Loucy (cell line): Measurements from ENCODE around the gene APBA1.

Experiments used
- H2AFZ ChIP-seq: fragments of 200-600 bp; sonication (generic); 2 replicates; pipeline ENCODE4 v1.6.0; 2016; ENCODE audit warnings: antibody characterized with exemption, mild to moderate bottlenecking, low read length, moderate library complexity
- H3F3A ChIP-seq: fragments of 200-600 bp; 2 replicates; pipeline ENCODE4 v1.6.0; 2016; ENCODE audit warnings: antibody characterized with exemption, low read depth, mild to moderate bottlenecking
- H3K27me3 ChIP-seq: fragments of 200-600 bp; sonication (generic); 2 replicates; pipeline ENCODE4 v1.6.1; 2014; ENCODE audit warnings: low read length, mild to moderate bottlenecking; ENCODE audit not compliant: insufficient read depth, poor library complexity, severe bottlenecking
- H3K36me3 ChIP-seq: fragments of 200-600 bp; sonication (generic); 2 replicates; pipeline ENCODE4 v1.6.1; 2016; ENCODE audit warnings: low read length; ENCODE audit not compliant: insufficient read depth
- H3K4me1 ChIP-seq: fragments of 200-600 bp; sonication (generic); 2 replicates; pipeline ENCODE4 v1.5.1; 2014; ENCODE audit warnings: low read length, mild to moderate bottlenecking; ENCODE audit not compliant: insufficient read depth, poor library complexity, severe bottlenecking
- H3K4me2 ChIP-seq: fragments of 200-600 bp; sonication (generic); 2 replicates; pipeline ENCODE4 v1.6.0; 2014; ENCODE audit warnings: antibody characterized with exemption, low read length, low read depth, mild to moderate bottlenecking; ENCODE audit not compliant: poor library complexity, severe bottlenecking
- H3K4me3 ChIP-seq: fragments of 200-600 bp; sonication (generic); 2 replicates; pipeline ENCODE4 v1.5.1; 2014; ENCODE audit warnings: low read length, mild to moderate bottlenecking, mixed read lengths; ENCODE audit not compliant: poor library complexity, severe bottlenecking
- H3K79me2 ChIP-seq: fragments of 200-600 bp; sonication (generic); 2 replicates; pipeline ENCODE4 v1.6.1; 2014; ENCODE audit warnings: low read length; ENCODE audit not compliant: insufficient read depth
- H3K9ac ChIP-seq: fragments of 200-600 bp; sonication (generic); 2 replicates; pipeline ENCODE4 v1.6.0; 2014; ENCODE audit warnings: mild to moderate bottlenecking, low read depth, low read length, moderate library complexity; ENCODE audit not compliant: poor library complexity, severe bottlenecking
- H3K9me2 ChIP-seq: fragments of 200-600 bp; sonication (generic); replicated peaks from 2 replicates; pipeline ENCODE4 v1.6.1; 2016; ENCODE audit warnings: low read depth, low read length, mixed read lengths
- H3K9me3 ChIP-seq: fragments of 200-600 bp; sonication (generic); 2 replicates; pipeline ENCODE4 v1.6.1; 2014; ENCODE audit warnings: mild to moderate bottlenecking, antibody characterized with exemption, low read length, low read depth; ENCODE audit not compliant: insufficient read depth
- H4K20me1 ChIP-seq: fragments of 200-600 bp; sonication (generic); 2 replicates; pipeline ENCODE4 v1.6.0; 2014; ENCODE audit warnings: antibody characterized with exemption, low read length, mild to moderate bottlenecking; ENCODE audit not compliant: insufficient read depth, poor library complexity, severe bottlenecking
- CTCF ChIP-seq: fragments of 200-600 bp; sonication (generic); conservative IDR thresholded peaks from 2 replicates; pipeline ENCODE4 v1.5.1; 2014; ENCODE audit warnings: mild to moderate bottlenecking, antibody characterized with exemption, low read length
- EZH2phosphoT487 ChIP-seq: fragments of 200-600 bp; IDR thresholded peaks from 2 replicates; pipeline ENCODE4 v1.6.1; 2018; ENCODE audit warnings: antibody characterized with exemption, mild to moderate bottlenecking, moderate library complexity, borderline replicate concordance

APBA1 gene

DNA sequence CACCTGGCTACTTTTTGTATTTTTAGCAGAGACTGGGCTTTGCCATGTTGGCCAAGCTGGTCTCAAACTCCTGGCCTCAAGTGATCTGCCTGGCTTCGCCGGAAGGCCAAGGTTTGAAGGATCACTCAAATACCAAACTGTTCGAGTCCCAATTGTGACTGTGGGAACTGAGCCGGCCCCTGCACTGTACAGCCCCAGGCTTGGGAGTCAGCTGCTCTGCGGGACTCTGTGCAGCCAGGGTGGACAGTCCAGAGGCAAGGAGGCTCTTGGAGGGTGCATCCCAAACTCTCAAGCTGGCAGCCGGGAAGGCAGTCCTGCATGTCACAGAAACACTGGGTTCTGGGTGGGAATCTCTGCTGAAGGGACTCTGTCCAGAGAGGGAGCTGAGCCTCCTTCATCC is 238.2 kb downstream of the APBA1 start:
- no peaks in the 10 kb centered on the region for H3K9me3 ChIP-seq
- H3F3A ChIP-seq: no peaks in the 10 kb centered on the region
- no peaks in the 10 kb centered on the region for H3K9me2 ChIP-seq
- TF ChIP-seq CTCF (no peak), EZH2phosphoT487 (no peak)
- H2AFZ ChIP-seq: no peak overlapping the region
- H3K79me2 ChIP-seq: no peaks in the 10 kb centered on the region
- H3K4me1 ChIP-seq: no peaks in the 10 kb centered on the region
- H3K4me3 ChIP-seq: no peak overlapping the region
- H4K20me1 ChIP-seq: no peaks in the 10 kb centered on the region
- no peaks in the 10 kb centered on the region for H3K27me3 ChIP-seq
- H3K4me2 ChIP-seq: no peak overlapping the region
- no peak overlapping the region for H3K9ac ChIP-seq
- H3K36me3 ChIP-seq: no peaks in the 10 kb centered on the region

DNA sequence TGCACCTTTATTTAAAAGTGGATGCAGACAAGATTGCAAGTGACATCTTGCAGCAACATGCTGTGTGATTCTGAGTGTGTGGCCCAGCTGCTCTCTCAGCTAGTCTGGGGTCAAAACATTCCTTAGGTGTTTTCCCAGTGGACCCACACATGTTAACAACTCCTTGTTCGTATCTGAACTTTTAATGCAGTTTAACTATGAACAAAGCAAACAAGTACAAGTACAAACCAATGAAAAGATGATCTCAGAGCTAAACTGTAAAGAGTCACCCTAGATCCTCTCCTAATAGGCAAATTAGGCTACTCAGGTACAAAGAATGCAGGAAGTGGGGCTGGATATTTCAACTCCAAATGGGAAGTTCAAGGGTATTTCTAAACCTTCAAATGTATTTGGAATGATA is 238.8 kb downstream of the APBA1 start:
- no peaks in the 10 kb centered on the region for H3K79me2 ChIP-seq
- H3K4me1 ChIP-seq: no peaks in the 10 kb centered on the region
- no peaks in the 10 kb centered on the region for H3K36me3 ChIP-seq
- no peak overlapping the region for H2AFZ ChIP-seq
- no peaks in the 10 kb centered on the region for H3F3A ChIP-seq
- no peaks in the 10 kb centered on the region for H3K9me3 ChIP-seq
- no peak overlapping the region for H3K4me3 ChIP-seq
- no peak for TF ChIP-seq CTCF
- no peaks in the 10 kb centered on the region for H4K20me1 ChIP-seq
- no peaks in the 10 kb centered on the region for H3K27me3 ChIP-seq
- no peak overlapping the region for H3K4me2 ChIP-seq
- H3K9me2 ChIP-seq: no peaks in the 10 kb centered on the region
- no peak overlapping the region for H3K9ac ChIP-seq

GRCh38 chr9:69432623-69433022 is 239.5 kb downstream of the APBA1 start:
- H3F3A ChIP-seq: no peaks in the 10 kb centered on the region
- no peaks in the 10 kb centered on the region for H3K36me3 ChIP-seq
- no peak overlapping the region for H3K4me3 ChIP-seq
- H3K9me3 ChIP-seq: no peaks in the 10 kb centered on the region
- no peak overlapping the region for H3K9ac ChIP-seq
- no peaks in the 10 kb centered on the region for H3K4me1 ChIP-seq
- H2AFZ ChIP-seq: no peak overlapping the region
- no peaks in the 10 kb centered on the region for H3K79me2 ChIP-seq
- no peaks in the 10 kb centered on the region for H3K9me2 ChIP-seq
- no peaks in the 10 kb centered on the region for H4K20me1 ChIP-seq
- TF ChIP-seq CTCF (no peak), EZH2phosphoT487 (no peak)
- H3K4me2 ChIP-seq: no peak overlapping the region
- H3K27me3 ChIP-seq: no peaks in the 10 kb centered on the region
